OCI-LY7 (cell line): ENCODE measurements around the gene MCM5.

Source experiments
- EZH2phosphoT487 ChIP-seq: fragments of 200-600 bp; sonication (generic); IDR thresholded peaks from 2 replicates; pipeline ENCODE4 v1.6.1; 2018; ENCODE audit warnings: low read depth, borderline replicate concordance, mild to moderate bottlenecking, mixed run types, antibody characterized with exemption, low read length, moderate library complexity, mixed read lengths
- TF ChIP-seq, protein P1 (sequence below): fragments of 200-600 bp; sonication (generic); conservative IDR thresholded peaks from 2 replicates; pipeline ENCODE4 v1.5.1; 2014; ENCODE audit warnings: mild to moderate bottlenecking, antibody characterized with exemption, low read length, moderate library complexity, mixed read lengths

DNA sequence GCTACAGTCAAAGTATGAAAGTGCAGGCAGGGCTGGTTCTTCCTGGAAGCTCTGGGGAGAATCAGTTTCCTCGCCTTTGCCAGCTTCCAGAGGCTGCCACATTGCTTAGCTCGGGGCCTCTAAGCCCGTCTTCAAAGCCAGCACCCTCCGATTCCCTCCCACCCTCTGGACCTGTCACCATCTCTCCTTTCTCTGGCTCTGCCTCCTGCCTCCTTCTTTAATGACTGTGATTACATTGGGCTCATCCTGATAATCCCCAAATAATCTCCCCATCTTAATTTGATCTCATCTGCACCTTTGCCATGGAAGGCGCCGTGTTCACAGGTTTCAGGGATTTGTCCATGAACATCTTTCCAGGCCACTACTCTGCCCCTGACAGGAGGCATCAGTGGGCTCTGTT lies 42.5 kb downstream of the MCM5 start:
- TF ChIP-seq, protein P1, sequence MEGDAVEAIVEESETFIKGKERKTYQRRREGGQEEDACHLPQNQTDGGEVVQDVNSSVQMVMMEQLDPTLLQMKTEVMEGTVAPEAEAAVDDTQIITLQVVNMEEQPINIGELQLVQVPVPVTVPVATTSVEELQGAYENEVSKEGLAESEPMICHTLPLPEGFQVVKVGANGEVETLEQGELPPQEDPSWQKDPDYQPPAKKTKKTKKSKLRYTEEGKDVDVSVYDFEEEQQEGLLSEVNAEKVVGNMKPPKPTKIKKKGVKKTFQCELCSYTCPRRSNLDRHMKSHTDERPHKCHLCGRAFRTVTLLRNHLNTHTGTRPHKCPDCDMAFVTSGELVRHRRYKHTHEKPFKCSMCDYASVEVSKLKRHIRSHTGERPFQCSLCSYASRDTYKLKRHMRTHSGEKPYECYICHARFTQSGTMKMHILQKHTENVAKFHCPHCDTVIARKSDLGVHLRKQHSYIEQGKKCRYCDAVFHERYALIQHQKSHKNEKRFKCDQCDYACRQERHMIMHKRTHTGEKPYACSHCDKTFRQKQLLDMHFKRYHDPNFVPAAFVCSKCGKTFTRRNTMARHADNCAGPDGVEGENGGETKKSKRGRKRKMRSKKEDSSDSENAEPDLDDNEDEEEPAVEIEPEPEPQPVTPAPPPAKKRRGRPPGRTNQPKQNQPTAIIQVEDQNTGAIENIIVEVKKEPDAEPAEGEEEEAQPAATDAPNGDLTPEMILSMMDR = no peak
- no peak for TF ChIP-seq EZH2phosphoT487
